GM12878 (cell line): ENCODE data around the gene PKP4. TPM values are rescaled to one million over a fixed set of nuclear protein-coding genes. Genes with fewer than 3 reads are reported as not detected.

Source experiments
- ATAC-seq: fragments of 200-7000 bp; cut with Tn5 transposase; 3 replicates; pipeline ENCODE4 v1.9.1; 2020; ENCODE audit warnings: mild to moderate bottlenecking, moderate library complexity
- BruUV-seq: library from RNA; stranded (reverse); fragments of 400-500 nt; replicated peaks from 2 replicates; lab custom pipeline; 2021; lab: Mats Ljungman, UMichigan
- CTCF ChIA-PET: fragments of 300-600 bp; sonication (Branson Sonifier 250); formaldehyde crosslinking; extraction: SDS; loops from one replicate; lab custom pipeline; 2021; ENCODE audit warnings: inconsistent platforms; lab: Yijun Ruan, JAX
- POLR2A ChIA-PET: fragments of 350-600 bp; formaldehyde crosslinking; extraction: SDS; loops from one replicate; lab custom pipeline; 2021; ENCODE audit warnings: inconsistent platforms; lab: Charles Lee
- RAD21 ChIA-PET: fragments of 300-600 bp; sonication (Branson Sonifier 250); formaldehyde crosslinking; loops from one replicate; lab custom pipeline; 2023; ENCODE audit warnings: antibody characterized with exemption; ENCODE audit not compliant: unreplicated experiment; lab: Charles Lee
- SMC1A ChIA-PET: fragments of 300-600 bp; sonication (Branson Sonifier 250); formaldehyde crosslinking; loops from one replicate; lab custom pipeline; 2023; ENCODE audit not compliant: unreplicated experiment, uncharacterized antibody; lab: Charles Lee
- DNase-seq: peaks from one replicate; pipeline ENCODE4 v3.0.0-alpha.2; 2011; ENCODE audit warnings: low read depth, low spot score
- FAIRE-seq: peaks from 3 replicates; lab custom pipeline; 2011; peaks lifted over from hg19 to GRCh38; lab: Jason Lieb, UNC
- H2AFZ ChIP-seq: 2 replicates; pipeline ENCODE4 v1.6.0; 2011; ENCODE audit warnings: low read depth, low read length, control low read depth; ENCODE audit not compliant: control insufficient read depth
- H3K27ac ChIP-seq: 2 replicates; pipeline ENCODE4 v1.5.1; 2011; ENCODE audit warnings: control low read depth; ENCODE audit not compliant: control insufficient read depth, insufficient read depth
- H3K27me3 ChIP-seq, 2 experiments: replicated peaks in 1 of 2; 2 replicates each; pipeline versions ENCODE4 v1.6.0 to v1.6.1; 2011; ENCODE audit warnings: low read length in 1 of 2; ENCODE audit not compliant: control insufficient read depth in 2 of 2, insufficient read depth in 2 of 2
- H3K36me3 ChIP-seq, 2 experiments: 2 replicates each; pipeline ENCODE4 v1.5.1; 2011; ENCODE audit warnings: low read length in 1 of 2; ENCODE audit not compliant: control insufficient read depth in 2 of 2, insufficient read depth in 2 of 2
- H3K4me1 ChIP-seq: 2 replicates; pipeline ENCODE4 v1.6.1; 2011; ENCODE audit warnings: mild to moderate bottlenecking, low read length, moderate library complexity, mixed read lengths; ENCODE audit not compliant: control insufficient read depth, insufficient read depth
- H3K4me2 ChIP-seq: 2 replicates; pipeline ENCODE4 v1.6.0; 2011; ENCODE audit warnings: control low read depth; ENCODE audit not compliant: control insufficient read depth, insufficient read depth
- H3K4me3 ChIP-seq: fragments of 200-600 bp; sonication (generic); 2 replicates; pipeline ENCODE4 v1.5.1; 2016
- H3K79me2 ChIP-seq: 2 replicates; pipeline ENCODE4 v1.6.0; 2011; ENCODE audit warnings: low read length; ENCODE audit not compliant: control insufficient read depth, insufficient read depth
- H3K9ac ChIP-seq: 2 replicates; pipeline ENCODE4 v1.8.0; 2011; ENCODE audit warnings: low read length, control low read depth, mixed read lengths; ENCODE audit not compliant: control insufficient read depth, insufficient read depth
- H3K9me3 ChIP-seq: replicated peaks from 3 replicates; pipeline ENCODE4 v1.5.1; 2011; ENCODE audit warnings: mild to moderate bottlenecking, low read length; ENCODE audit not compliant: control insufficient read depth, insufficient read depth
- H4K20me1 ChIP-seq: 2 replicates; pipeline ENCODE4 v1.6.0; 2011; ENCODE audit not compliant: control insufficient read depth, insufficient read depth
- CBFB ChIP-seq: IDR thresholded peaks from 2 replicates; pipeline ENCODE4 v1.6.1; 2016; ENCODE audit warnings: antibody characterized with exemption, low read depth
- CEBPZ ChIP-seq: fragments of 150-350 bp; IDR thresholded peaks from 2 replicates; pipeline ENCODE4 v1.6.1; 2016; ENCODE audit warnings: low read depth, low read length
- HDAC6 ChIP-seq: fragments of 200-600 bp; sonication (generic); IDR thresholded peaks from one replicate; pipeline ENCODE4 v1.8.0; 2017; ENCODE audit warnings: antibody characterized with exemption; ENCODE audit not compliant: unreplicated experiment
- IKZF1 ChIP-seq: fragments of 450-650 bp; conservative IDR thresholded peaks from 2 replicates; pipeline ENCODE4 v1.6.1; 2017; ENCODE audit warnings: antibody characterized with exemption, mild to moderate bottlenecking
- LARP7 ChIP-seq: fragments of 450-650 bp; IDR thresholded peaks from 2 replicates; pipeline ENCODE4 v1.6.1; 2017; ENCODE audit warnings: mild to moderate bottlenecking
- MEF2B ChIP-seq: fragments of 450-650 bp; IDR thresholded peaks from 2 replicates; pipeline ENCODE4 v1.6.1; 2018; ENCODE audit warnings: mild to moderate bottlenecking, moderate library complexity; ENCODE audit not compliant: partially characterized antibody, poor library complexity, severe bottlenecking
- MTA3 ChIP-seq: IDR thresholded peaks from 2 replicates; pipeline ENCODE4 v1.6.1; 2012; ENCODE audit warnings: low read length, inconsistent platforms, borderline replicate concordance
- MYB ChIP-seq: fragments of 150-350 bp; IDR thresholded peaks from 2 replicates; pipeline ENCODE4 v1.6.1; 2014; ENCODE audit warnings: mild to moderate bottlenecking, low read depth, low read length, borderline replicate concordance
- MYC ChIP-seq: IDR thresholded peaks from 2 replicates; pipeline ENCODE4 v1.6.1; 2011; ENCODE audit warnings: mild to moderate bottlenecking, low read length, moderate library complexity, inconsistent platforms; ENCODE audit not compliant: insufficient read depth, insufficient replicate concordance, insufficient read length, severe bottlenecking
- SKIL ChIP-seq: fragments of 450-650 bp; IDR thresholded peaks from 2 replicates; pipeline ENCODE4 v1.6.1; 2017; ENCODE audit warnings: mild to moderate bottlenecking, low read depth, inconsistent platforms; ENCODE audit not compliant: poor library complexity, severe bottlenecking
- ZNF207 ChIP-seq: fragments of 450-650 bp; IDR thresholded peaks from 2 replicates; pipeline ENCODE4 v1.6.1; 2014; ENCODE audit warnings: antibody characterized with exemption, mild to moderate bottlenecking, borderline replicate concordance
- WGBS: methylation state at CpG from one replicate; pipeline ENCODE4 v1.1.6; 2016; ENCODE audit warnings: low lambda C conversion rate; ENCODE audit not compliant: insufficient replicate concordance, insufficient coverage; ENCODE audit errors: missing lambda C conversion rate; 5-methylcytosine and 5-hydroxymethylcytosine counted together
- in situ Hi-C: fragments of 300-500 bp; cut with MboI; formaldehyde crosslinking; loops from 9 replicates; pipeline ENCODE4 v1.14.3; 2018; ENCODE audit warnings: mixed read lengths
- intact Hi-C: fragments of 100-400 bp; cut with micrococcal nuclease; formaldehyde crosslinking; loops from one replicate; pipeline ENCODE4 v1.14.2; 2022; ENCODE audit not compliant: unreplicated experiment
- polyA plus RNA-seq, 11 experiments: library from polyadenylated mRNA; depleted of rRNA in 4 of 11; unstranded in 6 of 11; stranded (reverse) in 5 of 11; fragments of >200 nt; fragmentation: Nextera tagmentation in 4 of 11; fragmentation: Illumina TruSeq in 1 of 11; extraction: Ambion mirVana in 4 of 11; extraction: Trizol in 1 of 11; gene quantifications; 1 replicate in 1 of 11; 2 replicates in 10 of 11; pipeline versions ENCODE4 v1.2.1 to v1.2.3, GENCODE V29; 2011 to 2016; ENCODE audit warnings: inconsistent platforms in 2 of 11, missing spikeins in 2 of 11, low read depth in 1 of 11
- total RNA-seq, 4 experiments: library from RNA; depleted of rRNA in 3 of 4; stranded (reverse); fragments of >200 nt in 3 of 4; fragmentation: Illumina TruSeq in 1 of 4; extraction: Trizol in 1 of 4; gene quantifications; 2 replicates each; pipeline versions ENCODE4 v1.2.1 to v1.2.3, GENCODE V29; 2013 to 2021
- TF ChIP-seq, protein P1 (sequence below): fragments of 450-650 bp; IDR thresholded peaks from 2 replicates; pipeline ENCODE4 v1.6.1; 2017; ENCODE audit warnings: borderline replicate concordance
- TF ChIP-seq, protein P2 (sequence below): fragments of 450-650 bp; conservative IDR thresholded peaks from 2 replicates; pipeline ENCODE4 v1.6.1; 2017; ENCODE audit warnings: mild to moderate bottlenecking, moderate library complexity
- TF ChIP-seq, protein P3 (sequence below): IDR thresholded peaks from 2 replicates; pipeline ENCODE4 v1.6.1; 2011; ENCODE audit warnings: mild to moderate bottlenecking, low read depth, low read length, moderate library complexity; ENCODE audit not compliant: insufficient replicate concordance

PKP4 gene
- total and polyA plus RNA-seq, 10 of the 15 experiments (the other 5 are each of a cell fraction or from before 2014, with no cell fraction given): 4.8 to 35.8 (median 17.7) TPM

DNA sequence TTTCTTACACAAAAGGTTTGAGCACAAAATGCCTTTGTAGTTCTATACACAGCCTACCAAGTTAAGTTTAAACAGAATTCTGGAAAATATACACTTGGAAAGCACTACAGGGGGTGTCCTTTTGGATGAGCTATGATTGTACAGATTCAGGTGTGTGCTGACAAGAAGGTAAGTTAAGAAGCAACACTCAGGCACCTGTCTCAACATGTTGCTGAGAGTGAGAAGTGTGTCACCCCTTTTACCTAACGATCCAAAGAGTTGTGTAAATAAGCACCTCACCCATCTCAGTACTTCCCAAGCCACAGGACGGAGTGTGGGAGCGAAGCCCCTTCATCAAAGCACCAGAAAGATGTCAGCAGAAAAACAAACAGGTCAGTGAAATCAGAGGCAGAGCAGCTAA is 228.9 kb downstream of the PKP4 start:
- Histone ChIP-seq H3K4me2 (no peak overlapping the region), H3K4me1 (no peaks in the 10 kb centered on the region), H3K27ac (no peak overlapping the region), H3K9me3 (no peaks in the 10 kb centered on the region), H3K36me3 (no peaks in the 10 kb centered on the region), H3K9ac (no peak overlapping the region), H2AFZ (no peak overlapping the region), H4K20me1 (no peaks in the 10 kb centered on the region), H3K27me3 (no peaks in the 10 kb centered on the region), H3K79me2 (no peaks in the 10 kb centered on the region), H3K4me3 (no peak overlapping the region)
- WGBS: 25% methylated on average over 3 of the region's 3 CpGs
- DNase-seq: no peak
- SMC1A ChIA-PET: no interaction called here
- intact Hi-C loops: no loop called here
- RAD21 ChIA-PET: no interaction called here
- no peak for ATAC-seq
- in situ Hi-C loops: no loop called here
- no peak for FAIRE-seq
- no TSS peak for BruUV-seq
- POLR2A ChIA-PET: no interaction called here
- CTCF ChIA-PET: no interaction called here
- TF ChIP-seq HDAC6: no peak
- no peak for TF ChIP-seq SKIL
- TF ChIP-seq, protein P1, sequence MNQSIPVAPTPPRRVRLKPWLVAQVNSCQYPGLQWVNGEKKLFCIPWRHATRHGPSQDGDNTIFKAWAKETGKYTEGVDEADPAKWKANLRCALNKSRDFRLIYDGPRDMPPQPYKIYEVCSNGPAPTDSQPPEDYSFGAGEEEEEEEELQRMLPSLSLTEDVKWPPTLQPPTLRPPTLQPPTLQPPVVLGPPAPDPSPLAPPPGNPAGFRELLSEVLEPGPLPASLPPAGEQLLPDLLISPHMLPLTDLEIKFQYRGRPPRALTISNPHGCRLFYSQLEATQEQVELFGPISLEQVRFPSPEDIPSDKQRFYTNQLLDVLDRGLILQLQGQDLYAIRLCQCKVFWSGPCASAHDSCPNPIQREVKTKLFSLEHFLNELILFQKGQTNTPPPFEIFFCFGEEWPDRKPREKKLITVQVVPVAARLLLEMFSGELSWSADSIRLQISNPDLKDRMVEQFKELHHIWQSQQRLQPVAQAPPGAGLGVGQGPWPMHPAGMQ: no peak
- no peak for TF ChIP-seq MTA3
- TF ChIP-seq MYB: no peak
- no peak for TF ChIP-seq MEF2B
- TF ChIP-seq, protein P2, sequence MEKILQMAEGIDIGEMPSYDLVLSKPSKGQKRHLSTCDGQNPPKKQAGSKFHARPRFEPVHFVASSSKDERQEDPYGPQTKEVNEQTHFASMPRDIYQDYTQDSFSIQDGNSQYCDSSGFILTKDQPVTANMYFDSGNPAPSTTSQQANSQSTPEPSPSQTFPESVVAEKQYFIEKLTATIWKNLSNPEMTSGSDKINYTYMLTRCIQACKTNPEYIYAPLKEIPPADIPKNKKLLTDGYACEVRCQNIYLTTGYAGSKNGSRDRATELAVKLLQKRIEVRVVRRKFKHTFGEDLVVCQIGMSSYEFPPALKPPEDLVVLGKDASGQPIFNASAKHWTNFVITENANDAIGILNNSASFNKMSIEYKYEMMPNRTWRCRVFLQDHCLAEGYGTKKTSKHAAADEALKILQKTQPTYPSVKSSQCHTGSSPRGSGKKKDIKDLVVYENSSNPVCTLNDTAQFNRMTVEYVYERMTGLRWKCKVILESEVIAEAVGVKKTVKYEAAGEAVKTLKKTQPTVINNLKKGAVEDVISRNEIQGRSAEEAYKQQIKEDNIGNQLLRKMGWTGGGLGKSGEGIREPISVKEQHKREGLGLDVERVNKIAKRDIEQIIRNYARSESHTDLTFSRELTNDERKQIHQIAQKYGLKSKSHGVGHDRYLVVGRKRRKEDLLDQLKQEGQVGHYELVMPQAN: no peak
- TF ChIP-seq, protein P3, sequence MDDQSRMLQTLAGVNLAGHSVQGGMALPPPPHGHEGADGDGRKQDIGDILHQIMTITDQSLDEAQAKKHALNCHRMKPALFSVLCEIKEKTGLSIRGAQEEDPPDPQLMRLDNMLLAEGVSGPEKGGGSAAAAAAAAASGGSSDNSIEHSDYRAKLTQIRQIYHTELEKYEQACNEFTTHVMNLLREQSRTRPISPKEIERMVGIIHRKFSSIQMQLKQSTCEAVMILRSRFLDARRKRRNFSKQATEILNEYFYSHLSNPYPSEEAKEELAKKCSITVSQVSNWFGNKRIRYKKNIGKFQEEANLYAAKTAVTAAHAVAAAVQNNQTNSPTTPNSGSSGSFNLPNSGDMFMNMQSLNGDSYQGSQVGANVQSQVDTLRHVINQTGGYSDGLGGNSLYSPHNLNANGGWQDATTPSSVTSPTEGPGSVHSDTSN: no peak
- no peak for TF ChIP-seq LARP7
- no peak for TF ChIP-seq MYC
- no peak for TF ChIP-seq IKZF1
- TF ChIP-seq CBFB: no peak
- no peak for TF ChIP-seq ZNF207
- TF ChIP-seq CEBPZ: no peak
